Parathyroid adenoma (tissue), 2 donors: ENCODE results near the gene CCL2.

ENCODE experiments used
- H2AFZ ChIP-seq: fragments of 300-600 bp; sonication (generic); one replicate; pipeline ENCODE4 v1.7.0; 2017; ENCODE audit warnings: antibody characterized with exemption, mild to moderate bottlenecking
- H3K27ac ChIP-seq: fragments of 300-600 bp; sonication (generic); one replicate; pipeline ENCODE4 v1.7.0; 2017
- H3K27me3 ChIP-seq: fragments of 300-600 bp; sonication (generic); one replicate; pipeline ENCODE4 v1.7.0; 2017; ENCODE audit warnings: low read length; ENCODE audit not compliant: control insufficient read depth, insufficient read depth
- H3K36me3 ChIP-seq: fragments of 300-600 bp; sonication (generic); one replicate; pipeline ENCODE4 v1.7.0; 2017; ENCODE audit warnings: low read length; ENCODE audit not compliant: control insufficient read depth, insufficient read depth
- H3K4me1 ChIP-seq: fragments of 300-600 bp; sonication (generic); one replicate; pipeline ENCODE4 v1.7.0; 2017; ENCODE audit warnings: control low read depth
- H3K4me2 ChIP-seq: fragments of 300-600 bp; sonication (generic); one replicate; pipeline ENCODE4 v1.7.0; 2017; ENCODE audit warnings: low read length
- H3K4me3 ChIP-seq: fragments of 300-600 bp; sonication (generic); one replicate; pipeline ENCODE4 v1.7.0; 2017; ENCODE audit warnings: low read depth, low read length
- H3K79me2 ChIP-seq: fragments of 300-600 bp; sonication (generic); one replicate; pipeline ENCODE4 v1.7.0; 2017; ENCODE audit warnings: control low read depth
- H3K9ac ChIP-seq: fragments of 300-600 bp; sonication (generic); one replicate; pipeline ENCODE4 v1.7.0; 2017; ENCODE audit warnings: mild to moderate bottlenecking
- H3K9me3 ChIP-seq: fragments of 300-600 bp; sonication (generic); one replicate; pipeline ENCODE4 v1.7.0; 2017; ENCODE audit warnings: low read length; ENCODE audit not compliant: control insufficient read depth
- CTCF ChIP-seq: fragments of 300-600 bp; sonication (generic); IDR thresholded peaks from one replicate; pipeline ENCODE4 v1.7.0; 2017; ENCODE audit warnings: antibody characterized with exemption, mild to moderate bottlenecking
- donor health status: primary hyperparathyroidism.

Gene CCL2

DNA sequence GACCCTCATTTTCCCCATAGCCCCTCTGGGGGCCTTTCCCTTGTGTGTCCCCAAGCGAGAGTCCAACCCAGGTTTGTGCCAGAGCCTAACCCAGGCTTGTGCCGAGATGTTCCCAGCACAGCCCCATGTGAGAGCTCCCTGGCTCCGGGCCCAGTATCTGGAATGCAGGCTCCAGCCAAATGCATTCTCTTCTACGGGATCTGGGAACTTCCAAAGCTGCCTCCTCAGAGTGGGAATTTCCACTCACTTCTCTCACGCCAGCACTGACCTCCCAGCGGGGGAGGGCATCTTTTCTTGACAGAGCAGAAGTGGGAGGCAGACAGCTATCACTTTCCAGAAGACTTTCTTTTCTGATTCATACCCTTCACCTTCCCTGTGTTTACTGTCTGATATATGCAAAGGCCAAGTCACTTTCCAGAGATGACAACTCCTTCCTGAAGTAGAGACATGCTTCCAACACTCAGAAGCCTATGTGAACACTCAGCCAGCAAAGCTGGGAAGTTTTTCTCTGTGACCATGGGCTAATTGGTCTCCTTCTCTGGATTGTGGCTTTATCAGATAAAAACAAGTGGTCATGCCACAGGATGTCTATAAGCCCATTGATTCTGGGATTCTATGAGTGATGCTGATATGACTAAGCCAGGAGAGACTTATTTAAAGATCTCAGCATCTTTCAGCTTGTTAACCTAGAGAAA is 2.5 kb upstream of the CCL2 start:
- Histone ChIP-seq H3K4me3 (no peak overlapping the region), H3K27me3 (no peaks in the 10 kb centered on the region), H3K4me2 (no peak overlapping the region), H3K36me3 (no peaks in the 10 kb centered on the region), H3K4me1 (peaks cover 5% of the 10 kb centered on the region), H3K9ac (no peak overlapping the region), H3K27ac (peak overlapping the region; percentile 57), H3K79me2 (no peaks in the 10 kb centered on the region), H3K9me3 (no peaks in the 10 kb centered on the region), H2AFZ (peak overlapping the region; percentile 34)
- no peak for TF ChIP-seq CTCF

DNA sequence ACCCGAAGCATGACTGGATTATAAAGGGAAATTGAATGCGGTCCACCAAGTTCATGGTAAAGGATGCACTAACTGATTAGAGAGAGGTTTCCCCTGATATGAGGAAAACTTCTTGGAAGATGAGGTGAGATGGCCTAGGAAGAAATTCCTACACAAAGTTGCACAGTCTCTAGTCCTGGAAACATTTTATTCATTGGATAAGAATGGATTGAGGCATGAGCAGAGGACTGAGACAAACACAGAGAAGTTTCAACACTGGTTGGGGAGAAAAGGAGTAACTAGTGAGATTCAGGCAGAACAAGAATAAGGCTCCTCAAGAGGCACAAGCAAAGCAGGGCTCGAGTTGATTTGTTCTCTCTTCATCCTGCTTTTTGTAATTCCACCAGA is 2.0 kb upstream of the CCL2 start:
- no peak overlapping the region for H3K9ac ChIP-seq
- peaks cover 5% of the 10 kb centered on the region for H3K4me1 ChIP-seq
- no peaks in the 10 kb centered on the region for H3K36me3 ChIP-seq
- H3K4me3 ChIP-seq: no peak overlapping the region
- no peaks in the 10 kb centered on the region for H3K9me3 ChIP-seq
- H3K27me3 ChIP-seq: no peaks in the 10 kb centered on the region
- TF ChIP-seq CTCF: no peak
- H3K4me2 ChIP-seq: no peak overlapping the region
- H3K79me2 ChIP-seq: no peaks in the 10 kb centered on the region
- peak overlapping the region; percentile 57 for H3K27ac ChIP-seq
- no peak overlapping the region for H2AFZ ChIP-seq

GRCh38 chr17:34254146-34254545 is 939 bp upstream of the CCL2 start:
- Histone ChIP-seq H3K27me3 (no peaks in the 10 kb centered on the region), H3K4me1 (peaks cover 5% of the 10 kb centered on the region), H3K9ac (no peak overlapping the region), H3K27ac (no peak overlapping the region), H3K79me2 (no peaks in the 10 kb centered on the region), H3K9me3 (no peaks in the 10 kb centered on the region), H3K36me3 (no peaks in the 10 kb centered on the region), H3K4me2 (no peak overlapping the region), H3K4me3 (no peak overlapping the region), H2AFZ (no peak overlapping the region)
- TF ChIP-seq CTCF: no peak

- Histone ChIP-seq H3K27me3 (no peaks in the 10 kb centered on the region), H3K9ac (no peak overlapping the region), H2AFZ (peak overlapping the region; percentile 56), H3K4me1 (peaks cover 5% of the 10 kb centered on the region), H3K36me3 (no peaks in the 10 kb centered on the region), H3K9me3 (no peaks in the 10 kb centered on the region), H3K27ac (peak overlapping the region; percentile 26), H3K79me2 (no peaks in the 10 kb centered on the region), H3K4me2 (no peak overlapping the region), H3K4me3 (no peak overlapping the region)
- no peak for TF ChIP-seq CTCF
Observed at GRCh38 chr17:34255381-34255732, 272 bp downstream of the CCL2 start.

- H3K27me3 ChIP-seq: no peaks in the 10 kb centered on the region
- no peak overlapping the region for H3K4me3 ChIP-seq
- no peak overlapping the region for H3K27ac ChIP-seq
- H3K4me2 ChIP-seq: no peak overlapping the region
- no peaks in the 10 kb centered on the region for H3K79me2 ChIP-seq
- H2AFZ ChIP-seq: no peak overlapping the region
- H3K36me3 ChIP-seq: no peaks in the 10 kb centered on the region
- no peak overlapping the region for H3K9ac ChIP-seq
- no peaks in the 10 kb centered on the region for H3K9me3 ChIP-seq
- TF ChIP-seq CTCF: no peak
- peaks cover 5% of the 10 kb centered on the region for H3K4me1 ChIP-seq
Observed at GRCh38 chr17:34255841-34256240, 756 bp downstream of the CCL2 start.
